WTC11 (cell line): ENCODE measurements around the gene OPRL1. TPM values are rescaled to one million over a fixed set of nuclear protein-coding genes. Genes with fewer than 3 reads are reported as not detected.

Experiments
- ATAC-seq: fragments of 200-7000 bp; cut with Tn5 transposase; 2 replicates; pipeline ENCODE4 v1.10.0; 2021; ENCODE audit warnings: mild to moderate bottlenecking, moderate library complexity
- CTCF ChIA-PET: fragments of 300-600 bp; sonication (Branson Sonifier 250); formaldehyde crosslinking; loops from one replicate; lab custom pipeline; 2021; ENCODE audit warnings: antibody characterized with exemption; lab: Charles Lee
- POLR2A ChIA-PET: fragments of 350-600 bp; sonication (Branson Sonifier 250); formaldehyde crosslinking; loops from one replicate; lab custom pipeline; 2021; ENCODE audit warnings: antibody characterized with exemption; lab: Charles Lee
- DNase-seq: peaks from one replicate; pipeline ENCODE4 v3.0.0; 2021; ENCODE audit warnings: low spot score
- H3K27ac Mint-ChIP-seq: 2 replicates; pipeline ENCODE4 v1.8.0; 2021; ENCODE audit warnings: mixed read lengths
- H3K27me3 Mint-ChIP-seq: 2 replicates; pipeline ENCODE4 v1.8.0; 2021; ENCODE audit warnings: low read depth, mild to moderate bottlenecking, moderate library complexity, mixed read lengths
- H3K36me3 Mint-ChIP-seq: 2 replicates; pipeline ENCODE4 v1.8.0; 2021; ENCODE audit warnings: mixed read lengths
- H3K4me1 Mint-ChIP-seq: 2 replicates; pipeline ENCODE4 v1.8.0; 2022; ENCODE audit warnings: mixed read lengths
- H3K4me3 Mint-ChIP-seq: 2 replicates; pipeline ENCODE4 v1.8.0; 2021; ENCODE audit warnings: mild to moderate bottlenecking, moderate library complexity, mixed read lengths
- H3K9me3 Mint-ChIP-seq: 2 replicates; pipeline ENCODE4 v1.8.0; 2021; ENCODE audit warnings: mixed read lengths
- ATF1 ChIP-seq: sonication (generic); formaldehyde crosslinking; IDR thresholded peaks from 2 replicates; pipeline ENCODE4 v1.8.1; 2023; ENCODE audit warnings: mild to moderate bottlenecking, moderate library complexity, missing genetic modification reagents
- ATF3 ChIP-seq: sonication (generic); formaldehyde crosslinking; conservative IDR thresholded peaks from 2 replicates; pipeline ENCODE4 v1.8.1; 2022; ENCODE audit warnings: mild to moderate bottlenecking, missing genetic modification reagents
- CTCF ChIP-seq: fragments of 200-600 bp; IDR thresholded peaks from 2 replicates; pipeline ENCODE4 v1.8.0; 2022; ENCODE audit warnings: antibody characterized with exemption
- EMX1 ChIP-seq: fragments of 250-450 bp; sonication (Bioruptor Pico); IDR thresholded peaks from 2 replicates; pipeline ENCODE4 v1.8.0; 2021; ENCODE audit warnings: mild to moderate bottlenecking
- FOXP1 ChIP-seq: sonication (generic); formaldehyde crosslinking; IDR thresholded peaks from 2 replicates; pipeline ENCODE4 v1.8.0; 2022; ENCODE audit warnings: missing genetic modification reagents, mild to moderate bottlenecking, moderate library complexity, borderline replicate concordance
- GABPB1 ChIP-seq: sonication (generic); formaldehyde crosslinking; IDR thresholded peaks from 2 replicates; pipeline ENCODE4 v1.8.1; 2023; ENCODE audit warnings: mild to moderate bottlenecking, missing genetic modification reagents
- GTF2I ChIP-seq: fragments of 250-450 bp; sonication (Bioruptor Pico); conservative IDR thresholded peaks from 2 replicates; pipeline ENCODE4 v1.4.0; 2021; ENCODE audit warnings: mild to moderate bottlenecking
- JAZF1 ChIP-seq: fragments of 250-450 bp; sonication (Bioruptor Pico); IDR thresholded peaks from 2 replicates; pipeline ENCODE4 v1.9.0; 2021; ENCODE audit warnings: moderate library complexity, mild to moderate bottlenecking, inconsistent platforms
- JUN ChIP-seq: sonication (generic); formaldehyde crosslinking; IDR thresholded peaks from 2 replicates; pipeline ENCODE4 v1.8.0; 2023; ENCODE audit warnings: mild to moderate bottlenecking, missing genetic modification reagents
- NR3C1 ChIP-seq: sonication (generic); formaldehyde crosslinking; conservative IDR thresholded peaks from 2 replicates; pipeline ENCODE4 v1.8.1; 2023; ENCODE audit warnings: low read depth, mild to moderate bottlenecking, missing genetic modification reagents
- OVOL2 ChIP-seq: fragments of 250-450 bp; sonication (Bioruptor Pico); IDR thresholded peaks from 2 replicates; pipeline ENCODE4 v1.9.0; 2021; ENCODE audit warnings: mild to moderate bottlenecking, borderline replicate concordance
- RORB ChIP-seq: fragments of 250-450 bp; sonication (Bioruptor Pico); IDR thresholded peaks from 2 replicates; pipeline ENCODE4 v1.9.0; 2021; ENCODE audit warnings: mild to moderate bottlenecking
- SOX15 ChIP-seq: fragments of 250-450 bp; sonication (Bioruptor Pico); IDR thresholded peaks from 2 replicates; pipeline ENCODE4 v1.9.0; 2021; ENCODE audit warnings: mild to moderate bottlenecking
- SP1 ChIP-seq: sonication (generic); formaldehyde crosslinking; conservative IDR thresholded peaks from 2 replicates; pipeline ENCODE4 v1.8.1; 2022; ENCODE audit warnings: missing genetic modification reagents
- TP53 ChIP-seq: sonication (generic); formaldehyde crosslinking; IDR thresholded peaks from 2 replicates; pipeline ENCODE4 v1.8.1; 2023; ENCODE audit warnings: mild to moderate bottlenecking, missing genetic modification reagents
- USF1 ChIP-seq: sonication (generic); formaldehyde crosslinking; IDR thresholded peaks from 2 replicates; pipeline ENCODE4 v1.8.0; 2022; ENCODE audit warnings: mild to moderate bottlenecking, missing genetic modification reagents
- ZNF416 ChIP-seq: fragments of 250-450 bp; sonication (Bioruptor Pico); IDR thresholded peaks from 2 replicates; pipeline ENCODE4 v1.9.0; 2021; ENCODE audit warnings: mild to moderate bottlenecking, inconsistent platforms
- ZNF423 ChIP-seq: fragments of 250-450 bp; sonication (Bioruptor Pico); IDR thresholded peaks from 2 replicates; pipeline ENCODE4 v2.1.2; 2022; ENCODE audit warnings: mild to moderate bottlenecking, moderate library complexity
- total RNA-seq: library from RNA; stranded (reverse); gene quantifications from 3 replicates; pipeline ENCODE4 v1.2.3, GENCODE V29; 2021
- TF ChIP-seq, protein P1 (sequence below): fragments of 250-450 bp; sonication (Bioruptor Pico); IDR thresholded peaks from 2 replicates; pipeline ENCODE4 v1.9.0; 2021; ENCODE audit warnings: mild to moderate bottlenecking
- TF ChIP-seq, protein P2 (sequence below): sonication (generic); formaldehyde crosslinking; IDR thresholded peaks from 2 replicates; pipeline ENCODE4 v1.8.1; 2023; ENCODE audit warnings: mild to moderate bottlenecking, missing genetic modification reagents, moderate library complexity
- TF ChIP-seq, protein P3 (sequence below): sonication (generic); formaldehyde crosslinking; IDR thresholded peaks from 2 replicates; pipeline ENCODE4 v1.8.0; 2022; ENCODE audit warnings: missing genetic modification reagents
- TF ChIP-seq, protein P4 (sequence below): fragments of 250-450 bp; sonication (Bioruptor Pico); IDR thresholded peaks from 2 replicates; pipeline ENCODE4 v1.8.0; 2021; ENCODE audit warnings: mild to moderate bottlenecking

OPRL1 gene
- total RNA-seq, 1 experiment from 2014 or later, result 2.0 TPM

DNA sequence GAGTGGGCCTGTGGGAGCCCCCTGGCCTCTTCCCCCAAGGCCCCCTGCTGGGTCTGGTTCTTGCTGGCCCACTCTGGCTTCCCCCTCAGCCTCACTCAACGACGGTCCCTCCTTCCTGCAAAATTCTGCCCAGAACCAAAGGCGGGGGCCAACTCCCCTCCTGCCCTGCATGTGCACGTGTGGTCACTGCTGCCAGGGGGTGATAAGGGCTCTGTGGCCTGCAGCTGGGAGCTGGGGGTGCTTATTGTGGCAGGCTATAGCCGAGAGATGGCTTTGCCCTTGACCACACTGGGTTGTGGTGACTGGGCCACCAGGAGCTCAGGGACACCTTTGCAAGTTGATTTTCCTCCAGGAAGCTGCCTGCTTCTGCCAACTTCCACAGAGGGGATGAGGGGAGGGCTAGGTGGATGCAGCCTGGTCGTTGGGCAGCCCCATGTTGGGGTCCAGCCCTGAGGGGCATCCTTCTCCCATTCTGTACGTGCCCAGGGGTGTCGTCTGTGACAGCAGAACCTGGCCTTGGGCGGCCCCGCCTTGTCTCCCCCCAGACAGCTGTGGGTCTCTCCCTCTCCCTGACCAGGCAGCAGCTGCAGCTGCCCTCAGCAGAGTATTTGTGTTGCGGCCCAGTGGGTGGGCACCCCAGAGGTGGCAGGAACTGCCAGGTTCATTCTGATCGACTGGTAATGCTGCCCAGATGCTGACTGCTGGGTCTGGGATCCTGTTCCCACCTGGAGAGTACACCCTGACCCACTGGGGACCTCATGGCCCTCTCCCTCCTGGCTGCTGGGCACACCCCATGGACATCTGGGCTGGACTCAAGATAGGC, 11.3 kb upstream of the OPRL1 start (continued):
- TF ChIP-seq USF1, result no peak
- TF ChIP-seq, protein P1, sequence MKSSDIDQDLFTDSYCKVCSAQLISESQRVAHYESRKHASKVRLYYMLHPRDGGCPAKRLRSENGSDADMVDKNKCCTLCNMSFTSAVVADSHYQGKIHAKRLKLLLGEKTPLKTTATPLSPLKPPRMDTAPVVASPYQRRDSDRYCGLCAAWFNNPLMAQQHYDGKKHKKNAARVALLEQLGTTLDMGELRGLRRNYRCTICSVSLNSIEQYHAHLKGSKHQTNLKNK (CRISPR knock-in tag), result no peak

- Mint-ChIP-seq H3K4me1 (peaks cover 21% of the 10 kb centered on the region), H3K27me3 (no peaks in the 10 kb centered on the region; the same call in 1 of the 2 replicates), H3K27ac (no peak overlapping the region), H3K9me3 (no peaks in the 10 kb centered on the region), H3K36me3 (no peaks in the 10 kb centered on the region), H3K4me3 (no peak overlapping the region)
- DNase-seq (no peak), ATAC-seq (no peak)
- ChIA-PET POLR2A (interaction anchor here (1.5 kb wide), 1 partner anchor 51 kb away, joined by 6 read pairs; no protein-coding TSS in a partner anchor), CTCF (interaction anchor here (1.0 to 2.2 kb wide), 8 partner anchors 10 to 51 kb away, joined by 3 to 16 read pairs (median 6); partner anchors contain the start of gene LKAAEAR1)
- TF ChIP-seq ATF1 (CRISPR knock-in tag) (no peak), OVOL2 (CRISPR knock-in tag) (no peak), ZNF416 (CRISPR knock-in tag) (no peak), JAZF1 (no peak), GTF2I (CRISPR knock-in tag) (no peak), JUN (CRISPR knock-in tag) (no peak), SP1 (CRISPR knock-in tag) (no peak), SOX15 (CRISPR knock-in tag) (no peak), NR3C1 (CRISPR knock-in tag) (no peak), TP53 (no peak), FOXP1 (CRISPR knock-in tag) (no peak), RORB (CRISPR knock-in tag) (no peak)
Observed at GRCh38 chr20:64069209-64069613, 10.7 kb upstream of the OPRL1 start.

GRCh38 chr20:64069614-64070243, 10.2 kb upstream of the OPRL1 start:
- Mint-ChIP-seq H3K4me3 (no peak overlapping the region), H3K36me3 (no peaks in the 10 kb centered on the region), H3K27ac (no peak overlapping the region), H3K27me3 (no peaks in the 10 kb centered on the region; the same call in 1 of the 2 replicates), H3K4me1 (peaks cover 19% of the 10 kb centered on the region), H3K9me3 (no peaks in the 10 kb centered on the region)
- ChIA-PET CTCF (interaction anchor here (0.6 to 2.2 kb wide), 12 partner anchors 10 to 352 kb away, joined by 3 to 16 read pairs (median 5); partner anchors contain the start of genes LKAAEAR1, OPRL1 and PRPF6), POLR2A (interaction anchor here (1.5 kb wide), 1 partner anchor 51 kb away, joined by 6 read pairs; no protein-coding TSS in a partner anchor)
- peak; percentile 75 for ATAC-seq
- DNase-seq, result peak; percentile 83
- TF ChIP-seq, protein P2, sequence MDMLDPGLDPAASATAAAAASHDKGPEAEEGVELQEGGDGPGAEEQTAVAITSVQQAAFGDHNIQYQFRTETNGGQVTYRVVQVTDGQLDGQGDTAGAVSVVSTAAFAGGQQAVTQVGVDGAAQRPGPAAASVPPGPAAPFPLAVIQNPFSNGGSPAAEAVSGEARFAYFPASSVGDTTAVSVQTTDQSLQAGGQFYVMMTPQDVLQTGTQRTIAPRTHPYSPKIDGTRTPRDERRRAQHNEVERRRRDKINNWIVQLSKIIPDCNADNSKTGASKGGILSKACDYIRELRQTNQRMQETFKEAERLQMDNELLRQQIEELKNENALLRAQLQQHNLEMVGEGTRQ (CRISPR knock-in tag), result peak; percentile 72
- TF ChIP-seq GABPB1 (CRISPR knock-in tag), result peak; percentile 37; the same call in 1 of the 2 replicates
- TF ChIP-seq CTCF, result peak; percentile 84
- TF ChIP-seq, protein P3, sequence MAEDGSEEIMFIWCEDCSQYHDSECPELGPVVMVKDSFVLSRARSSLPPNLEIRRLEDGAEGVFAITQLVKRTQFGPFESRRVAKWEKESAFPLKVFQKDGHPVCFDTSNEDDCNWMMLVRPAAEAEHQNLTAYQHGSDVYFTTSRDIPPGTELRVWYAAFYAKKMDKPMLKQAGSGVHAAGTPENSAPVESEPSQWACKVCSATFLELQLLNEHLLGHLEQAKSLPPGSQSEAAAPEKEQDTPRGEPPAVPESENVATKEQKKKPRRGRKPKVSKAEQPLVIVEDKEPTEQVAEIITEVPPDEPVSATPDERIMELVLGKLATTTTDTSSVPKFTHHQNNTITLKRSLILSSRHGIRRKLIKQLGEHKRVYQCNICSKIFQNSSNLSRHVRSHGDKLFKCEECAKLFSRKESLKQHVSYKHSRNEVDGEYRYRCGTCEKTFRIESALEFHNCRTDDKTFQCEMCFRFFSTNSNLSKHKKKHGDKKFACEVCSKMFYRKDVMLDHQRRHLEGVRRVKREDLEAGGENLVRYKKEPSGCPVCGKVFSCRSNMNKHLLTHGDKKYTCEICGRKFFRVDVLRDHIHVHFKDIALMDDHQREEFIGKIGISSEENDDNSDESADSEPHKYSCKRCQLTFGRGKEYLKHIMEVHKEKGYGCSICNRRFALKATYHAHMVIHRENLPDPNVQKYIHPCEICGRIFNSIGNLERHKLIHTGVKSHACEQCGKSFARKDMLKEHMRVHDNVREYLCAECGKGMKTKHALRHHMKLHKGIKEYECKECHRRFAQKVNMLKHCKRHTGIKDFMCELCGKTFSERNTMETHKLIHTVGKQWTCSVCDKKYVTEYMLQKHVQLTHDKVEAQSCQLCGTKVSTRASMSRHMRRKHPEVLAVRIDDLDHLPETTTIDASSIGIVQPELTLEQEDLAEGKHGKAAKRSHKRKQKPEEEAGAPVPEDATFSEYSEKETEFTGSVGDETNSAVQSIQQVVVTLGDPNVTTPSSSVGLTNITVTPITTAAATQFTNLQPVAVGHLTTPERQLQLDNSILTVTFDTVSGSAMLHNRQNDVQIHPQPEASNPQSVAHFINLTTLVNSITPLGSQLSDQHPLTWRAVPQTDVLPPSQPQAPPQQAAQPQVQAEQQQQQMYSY (CRISPR knock-in tag), result no peak
- 0 out of 2 replicates have a peak, but pooled peaks have one; percentile 57 for TF ChIP-seq EMX1 (CRISPR knock-in tag)
- TF ChIP-seq, protein P4, sequence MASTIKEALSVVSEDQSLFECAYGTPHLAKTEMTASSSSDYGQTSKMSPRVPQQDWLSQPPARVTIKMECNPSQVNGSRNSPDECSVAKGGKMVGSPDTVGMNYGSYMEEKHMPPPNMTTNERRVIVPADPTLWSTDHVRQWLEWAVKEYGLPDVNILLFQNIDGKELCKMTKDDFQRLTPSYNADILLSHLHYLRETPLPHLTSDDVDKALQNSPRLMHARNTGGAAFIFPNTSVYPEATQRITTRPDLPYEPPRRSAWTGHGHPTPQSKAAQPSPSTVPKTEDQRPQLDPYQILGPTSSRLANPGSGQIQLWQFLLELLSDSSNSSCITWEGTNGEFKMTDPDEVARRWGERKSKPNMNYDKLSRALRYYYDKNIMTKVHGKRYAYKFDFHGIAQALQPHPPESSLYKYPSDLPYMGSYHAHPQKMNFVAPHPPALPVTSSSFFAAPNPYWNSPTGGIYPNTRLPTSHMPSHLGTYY, result no peak
- TF ChIP-seq ZNF423, result peak; percentile 97
- no peak for TF ChIP-seq ATF3 (CRISPR knock-in tag)
- TF ChIP-seq USF1, result peak; percentile 72
